ENCODE data around the gene TNFSF8. TPM values are rescaled to one million over a fixed set of nuclear protein-coding genes. Genes with fewer than 3 reads are reported as not detected.

The TNFSF8 gene
- total and polyA plus RNA-seq, 2 donors (not counting 3 experiments of a cell fraction or from before 2014, with no cell fraction given): not detected

DNA sequence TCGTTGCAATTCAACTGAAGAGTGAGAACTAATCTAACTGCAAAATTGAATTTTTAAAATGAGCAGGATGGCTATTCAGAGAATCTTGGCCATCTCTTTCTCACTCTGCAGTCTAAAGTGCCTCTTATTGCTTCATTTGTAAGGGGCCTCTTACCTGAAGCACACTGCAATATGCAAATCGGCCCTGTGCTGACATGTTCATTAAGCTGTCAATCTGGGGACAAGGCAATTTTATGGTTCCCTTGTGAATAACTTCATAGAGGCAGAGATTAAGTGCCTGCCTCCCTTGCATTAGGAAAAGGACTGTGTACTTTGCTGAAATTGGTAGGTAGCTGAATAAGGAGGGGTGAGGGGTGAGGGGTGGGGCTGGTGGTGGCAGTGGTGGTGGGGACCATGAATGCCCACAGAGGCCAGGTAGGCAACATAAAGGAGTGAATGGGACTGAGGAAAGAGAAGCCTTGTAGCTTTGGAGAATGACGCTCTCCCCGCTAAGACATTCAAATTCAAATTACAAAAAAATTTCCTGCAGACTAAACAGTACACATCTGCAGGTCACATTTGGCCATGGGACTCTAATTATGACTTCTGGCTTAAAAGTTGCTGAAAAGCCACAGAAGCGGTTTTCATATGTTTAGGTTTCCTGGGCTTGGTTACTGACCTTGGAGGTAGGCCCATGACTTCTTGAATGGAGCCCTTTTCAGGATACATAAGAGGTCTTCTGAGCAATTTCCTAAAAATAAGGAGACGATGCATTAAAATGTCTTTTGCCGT lies 25.0 kb downstream of the TNFSF8 start:
- dilution Hi-C loops (cut with MboI; ENCODE audit: extremely low pct_ligation_motif_present, low sequenced_read_pairs): no loop called here
- ChIA-PET POLR2A (no interaction called here), CTCF (interaction anchor here (1.2 to 9.7 kb wide), 10 partner anchors 8 to 500 kb away, joined by 4 to 301 read pairs (median 14); partner anchors contain the start of gene TEX48)
- FAIRE-seq: peak; percentile 47
- Histone ChIP-seq H3K27ac (ENCODE audit: insufficient read depth, low read depth, low read length) (no peak overlapping the region), H3K4me2 (ENCODE audit: insufficient read depth, low read length) (no peak overlapping the region), H3K36me3 (ENCODE audit: control insufficient read depth in 2 of 2, extremely low read depth in 1 of 2, insufficient read depth in 2 of 2, low read length in 2 of 2) (no peaks in the 10 kb centered on the region), H2AFZ (ENCODE audit: low read depth, low read length) (no peak overlapping the region), H3K9me3 (replicated peaks; ENCODE audit: control insufficient read depth, insufficient read depth, low read length) (no peaks in the 10 kb centered on the region), H3K4me1 (ENCODE audit: control insufficient read depth, extremely low read depth, insufficient read depth, low read length) (peaks cover 23% of the 10 kb centered on the region), H3K4me3 (replicated peaks in 1 of 3; ENCODE audit: insufficient read depth in 1 of 3, low read depth in 1 of 3, low read length in 3 of 3) (no peak overlapping the region), H3K79me2 (ENCODE audit: control insufficient read depth, insufficient read depth, low read length) (no peaks in the 10 kb centered on the region), H4K20me1 (replicated peaks; ENCODE audit: control insufficient read depth, extremely low read depth, insufficient read depth, low read length) (no peaks in the 10 kb centered on the region), H3K9ac (replicated peaks; ENCODE audit: extremely low read depth, insufficient read depth, low read length) (no peak overlapping the region), H3K9me1 (replicated peaks; ENCODE audit: control insufficient read depth, extremely low read depth, insufficient read depth, low read length) (no peaks in the 10 kb centered on the region), H3K27me3 (ENCODE audit: control insufficient read depth in 2 of 2, insufficient read depth in 2 of 2, low read length in 2 of 2) (no peaks in the 10 kb centered on the region)
- no peak for DNase-seq (ENCODE audit: low read depth, low spot score)
- intact Hi-C loops (cut with micrococcal nuclease): no loop called here
- no TSS peak for BruUV-seq (replicated peaks)
- no peak for TF ChIP-seq POLR2A (IDR thresholded peaks at IDR 0.05; ENCODE audit: low read depth, low read length)
- no peak for TF ChIP-seq MYC (IDR thresholded peaks at IDR 0.05; ENCODE audit: low read depth, low read length)
- TF ChIP-seq, protein P1, sequence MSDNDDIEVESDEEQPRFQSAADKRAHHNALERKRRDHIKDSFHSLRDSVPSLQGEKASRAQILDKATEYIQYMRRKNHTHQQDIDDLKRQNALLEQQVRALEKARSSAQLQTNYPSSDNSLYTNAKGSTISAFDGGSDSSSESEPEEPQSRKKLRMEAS (IDR thresholded peaks at IDR 0.05; ENCODE audit: insufficient read depth, insufficient read length): no peak
- no peak for TF ChIP-seq FOS (IDR thresholded peaks at IDR 0.05; ENCODE audit: borderline replicate concordance, insufficient read depth, low read length)
- TF ChIP-seq EZH2 (IDR thresholded peaks at IDR 0.05; ENCODE audit: borderline replicate concordance, low read depth, low read length, severe bottlenecking): no peak
- TF ChIP-seq GATA2 (IDR thresholded peaks at IDR 0.05; ENCODE audit: insufficient read depth, insufficient read length, low read depth, low read length): no peak
- TF ChIP-seq JUN (IDR thresholded peaks at IDR 0.05; ENCODE audit: borderline replicate concordance, insufficient read depth, insufficient read length, low read depth): no peak
- TF ChIP-seq, protein P2, sequence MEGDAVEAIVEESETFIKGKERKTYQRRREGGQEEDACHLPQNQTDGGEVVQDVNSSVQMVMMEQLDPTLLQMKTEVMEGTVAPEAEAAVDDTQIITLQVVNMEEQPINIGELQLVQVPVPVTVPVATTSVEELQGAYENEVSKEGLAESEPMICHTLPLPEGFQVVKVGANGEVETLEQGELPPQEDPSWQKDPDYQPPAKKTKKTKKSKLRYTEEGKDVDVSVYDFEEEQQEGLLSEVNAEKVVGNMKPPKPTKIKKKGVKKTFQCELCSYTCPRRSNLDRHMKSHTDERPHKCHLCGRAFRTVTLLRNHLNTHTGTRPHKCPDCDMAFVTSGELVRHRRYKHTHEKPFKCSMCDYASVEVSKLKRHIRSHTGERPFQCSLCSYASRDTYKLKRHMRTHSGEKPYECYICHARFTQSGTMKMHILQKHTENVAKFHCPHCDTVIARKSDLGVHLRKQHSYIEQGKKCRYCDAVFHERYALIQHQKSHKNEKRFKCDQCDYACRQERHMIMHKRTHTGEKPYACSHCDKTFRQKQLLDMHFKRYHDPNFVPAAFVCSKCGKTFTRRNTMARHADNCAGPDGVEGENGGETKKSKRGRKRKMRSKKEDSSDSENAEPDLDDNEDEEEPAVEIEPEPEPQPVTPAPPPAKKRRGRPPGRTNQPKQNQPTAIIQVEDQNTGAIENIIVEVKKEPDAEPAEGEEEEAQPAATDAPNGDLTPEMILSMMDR (IDR thresholded peaks at IDR 0.05; ENCODE audit: extremely low read depth in 1 of 2, insufficient read depth in 1 of 2, low read depth in 1 of 2, low read length in 2 of 2): no peak
- TF ChIP-seq POLR2AphosphoS5 (IDR thresholded peaks at IDR 0.05; ENCODE audit: insufficient read depth, low read depth, low read length): no peak
